Measurements from ENCODE around the gene SLC26A1.

Gene SLC26A1

GRCh38 chr4:998096-998691 lies 5.0 kb upstream of the SLC26A1 start:
- H3K4me3 Mint-ChIP-seq, result peak overlapping the region; percentile 41 to 53 (median 52)
- H3K9me3 Mint-ChIP-seq, result no peaks in the 10 kb centered on the region
- no peak overlapping the region for H3K27ac Mint-ChIP-seq
- peaks cover 58% of the 10 kb centered on the region for H3K27me3 Mint-ChIP-seq (ENCODE audit: low read depth)
- H3K36me3 Mint-ChIP-seq (ENCODE audit: low read depth), result no peaks in the 10 kb centered on the region
- H3K4me1 Mint-ChIP-seq, result peaks cover 5% of the 10 kb centered on the region
- no peak for TF ChIP-seq CTCF (IDR thresholded peaks at IDR 0.05; ENCODE audit: unreplicated experiment in 3 of 3)

- Mint-ChIP-seq H3K4me1 (peaks cover 5% of the 10 kb centered on the region), H3K27me3 (ENCODE audit: low read depth) (peaks cover 58% of the 10 kb centered on the region), H3K4me3 (peak overlapping the region in 2 of 3 experiments; percentile 41 to 52), H3K27ac (no peak overlapping the region), H3K9me3 (no peaks in the 10 kb centered on the region), H3K36me3 (ENCODE audit: low read depth) (no peaks in the 10 kb centered on the region)
- no peak for TF ChIP-seq CTCF (IDR thresholded peaks at IDR 0.05; ENCODE audit: unreplicated experiment in 3 of 3)
Observed at GRCh38 chr4:997375-998071, 4.3 kb upstream of the SLC26A1 start.

GRCh38 chr4:996997-997374 lies 3.8 kb upstream of the SLC26A1 start:
- Mint-ChIP-seq H3K36me3 (ENCODE audit: low read depth) (no peaks in the 10 kb centered on the region), H3K9me3 (no peaks in the 10 kb centered on the region), H3K27me3 (ENCODE audit: low read depth) (peaks cover 54% of the 10 kb centered on the region), H3K27ac (no peak overlapping the region), H3K4me1 (peaks cover 5% of the 10 kb centered on the region), H3K4me3 (peak overlapping the region; percentile 4 to 53 (median 46))
- no peak for TF ChIP-seq CTCF (IDR thresholded peaks at IDR 0.05; ENCODE audit: unreplicated experiment in 3 of 3)

GRCh38 chr4:996030-996996 lies 3.1 kb upstream of the SLC26A1 start:
- peaks cover 50% of the 10 kb centered on the region for H3K27me3 Mint-ChIP-seq (ENCODE audit: low read depth)
- TF ChIP-seq CTCF (IDR thresholded peaks at IDR 0.05; ENCODE audit: unreplicated experiment in 3 of 3), result no peak
- H3K27ac Mint-ChIP-seq, result peak overlapping the region in 1 of 3 experiments; percentile 41
- H3K36me3 Mint-ChIP-seq (ENCODE audit: low read depth), result no peaks in the 10 kb centered on the region
- no peaks in the 10 kb centered on the region for H3K9me3 Mint-ChIP-seq
- H3K4me1 Mint-ChIP-seq, result peaks cover 5% of the 10 kb centered on the region
- peak overlapping the region; percentile 10 to 53 (median 46) for H3K4me3 Mint-ChIP-seq

GRCh38 chr4:995311-996026 lies 2.3 kb upstream of the SLC26A1 start:
- Mint-ChIP-seq H3K9me3 (no peaks in the 10 kb centered on the region), H3K27me3 (ENCODE audit: low read depth) (peaks cover 44% of the 10 kb centered on the region), H3K36me3 (ENCODE audit: low read depth) (no peaks in the 10 kb centered on the region), H3K4me1 (peaks cover 5% of the 10 kb centered on the region), H3K4me3 (peak overlapping the region in 2 of 3 experiments; percentile 54 to 71), H3K27ac (peak overlapping the region in 1 of 3 experiments; percentile 41)
- no peak for TF ChIP-seq CTCF (IDR thresholded peaks at IDR 0.05; ENCODE audit: unreplicated experiment in 3 of 3)

Measured in nephron (organoid).